Keratinocyte (primary cell): ENCODE data around the gene NOSIP. TPM values are rescaled to one million over a fixed set of nuclear protein-coding genes. Genes with fewer than 3 reads are reported as not detected.

Experiments used
- DNase-seq: peaks from one replicate; pipeline ENCODE4 v3.0.0-alpha.2; 2011; ENCODE audit warnings: low read depth, missing footprints, low spot score
- FAIRE-seq: peaks from 2 replicates; lab custom pipeline; 2011; peaks lifted over from hg19 to GRCh38; lab: Jason Lieb, UNC
- H2AFZ ChIP-seq: 2 replicates; pipeline ENCODE4 v1.6.0; 2012; ENCODE audit warnings: low read length, control low read depth, inconsistent platforms; ENCODE audit not compliant: control insufficient read depth
- H3K27ac ChIP-seq: 2 replicates; pipeline ENCODE4 v1.5.1; 2011; ENCODE audit warnings: low read length; ENCODE audit not compliant: control insufficient read depth, insufficient read depth
- H3K27me3 ChIP-seq: 3 replicates; pipeline ENCODE4 v1.6.0; 2011; ENCODE audit warnings: low read length; ENCODE audit not compliant: control insufficient read depth, insufficient read depth; ENCODE audit errors: extremely low read depth
- H3K36me3 ChIP-seq, 2 experiments: 2 replicates in 1 of 2; 3 replicates in 1 of 2; pipeline ENCODE4 v1.5.1; 2011; ENCODE audit warnings: low read length in 2 of 2, mild to moderate bottlenecking in 1 of 2; ENCODE audit not compliant: control insufficient read depth in 2 of 2, insufficient read depth in 2 of 2; ENCODE audit errors: extremely low read depth in 1 of 2
- H3K4me1 ChIP-seq: 3 replicates; pipeline ENCODE4 v1.5.1; 2011; ENCODE audit warnings: low read length; ENCODE audit not compliant: control insufficient read depth, insufficient read depth; ENCODE audit errors: extremely low read depth
- H3K4me2 ChIP-seq: 3 replicates; pipeline ENCODE4 v1.6.0; 2011; ENCODE audit warnings: low read depth, low read length; ENCODE audit not compliant: control insufficient read depth, insufficient read depth; ENCODE audit errors: extremely low read depth
- H3K4me3 ChIP-seq, 3 experiments: fragments of 200-600 bp in 1 of 3; sonication (generic) in 1 of 3; 2 replicates in 2 of 3; 3 replicates in 1 of 3; pipeline ENCODE4 v1.5.1; 2011 to 2016; ENCODE audit warnings: low read length in 3 of 3, mild to moderate bottlenecking in 3 of 3, control low read depth in 2 of 3, inconsistent platforms in 1 of 3, low read depth in 1 of 3, mixed read lengths in 1 of 3, mixed run types in 1 of 3, moderate library complexity in 1 of 3; ENCODE audit not compliant: control insufficient read depth in 2 of 3, insufficient read depth in 2 of 3; ENCODE audit errors: extremely low read depth in 1 of 3
- H3K79me2 ChIP-seq: 2 replicates; pipeline ENCODE4 v1.6.0; 2012; ENCODE audit warnings: low read length; ENCODE audit not compliant: control insufficient read depth, insufficient read depth
- H3K9ac ChIP-seq: 3 replicates; pipeline ENCODE4 v1.6.0; 2011; ENCODE audit warnings: low read length; ENCODE audit not compliant: control insufficient read depth, insufficient read depth; ENCODE audit errors: extremely low read depth
- H3K9me1 ChIP-seq: 3 replicates; pipeline ENCODE4 v1.6.0; 2011; ENCODE audit warnings: low read length; ENCODE audit not compliant: control insufficient read depth, insufficient read depth; ENCODE audit errors: extremely low read depth
- H3K9me3 ChIP-seq: 2 replicates; pipeline ENCODE4 v1.5.1; 2012; ENCODE audit warnings: low read depth, low read length; ENCODE audit not compliant: control insufficient read depth
- H4K20me1 ChIP-seq: 3 replicates; pipeline ENCODE4 v1.6.0; 2011; ENCODE audit warnings: low read length; ENCODE audit not compliant: control insufficient read depth, insufficient read depth; ENCODE audit errors: extremely low read depth
- CTCF ChIP-seq, 3 experiments: IDR thresholded peaks in 1 of 3; conservative IDR thresholded peaks in 1 of 3; optimal IDR thresholded peaks in 1 of 3; 2 replicates in 2 of 3; 3 replicates in 1 of 3; pipeline versions ENCODE3 to v1.5.1; 2011; ENCODE audit warnings: low read length in 3 of 3, mild to moderate bottlenecking in 3 of 3, moderate library complexity in 2 of 3, control low read depth in 1 of 3, inconsistent platforms in 1 of 3; ENCODE audit not compliant: insufficient read depth in 2 of 3; ENCODE audit errors: extremely low read depth in 1 of 3
- EZH2 ChIP-seq: IDR thresholded peaks from one replicate; pipeline ENCODE4 v1.6.1; 2012; ENCODE audit warnings: inconsistent platforms, mild to moderate bottlenecking, low read length, moderate library complexity
- dilution Hi-C: fragments of 300-500 bp; cut with MboI; formaldehyde crosslinking; loops from one replicate; pipeline ENCODE4 v1.7.0; 2020; ENCODE audit warnings: low sequenced_read_pairs; ENCODE audit not compliant: extremely low pct_ligation_motif_present
- polyA plus RNA-seq, 5 experiments: library from polyadenylated mRNA; depleted of rRNA in 3 of 5; stranded (reverse) in 3 of 5; stranded (forward) in 1 of 5; unstranded in 1 of 5; fragments of >200 nt; gene quantifications; 1 replicate in 1 of 5; 2 replicates in 3 of 5; 3 replicates in 1 of 5; pipeline versions ENCODE4 v1.2.1 to v1.2.3, GENCODE V29; 2011 to 2012; ENCODE audit warnings: missing spikeins in 2 of 5, low read depth in 1 of 5, low replicate concordance in 1 of 5

NOSIP gene
- polyA plus RNA-seq, 1 donor (not counting 4 experiments of a cell fraction or from before 2014, with no cell fraction given), result 36.6 TPM

- Histone ChIP-seq H3K9ac (no peak overlapping the region), H3K36me3 (peaks cover 6 to 7% of the 10 kb centered on the region in 2 experiments), H3K27ac (no peak overlapping the region), H3K4me1 (peaks cover 5% of the 10 kb centered on the region), H4K20me1 (no peaks in the 10 kb centered on the region), H3K27me3 (no peaks in the 10 kb centered on the region), H3K79me2 (peaks cover 34% of the 10 kb centered on the region), H3K4me2 (no peak overlapping the region), H3K9me3 (no peaks in the 10 kb centered on the region), H2AFZ (no peak overlapping the region), H3K4me3 (no peak overlapping the region), H3K9me1 (no peaks in the 10 kb centered on the region)
- no peak for TF ChIP-seq CTCF (optimal IDR thresholded peaks at IDR 0.05 in 1 of 3, IDR thresholded peaks at IDR 0.05 in 1 of 3, conservative IDR thresholded peaks at IDR 0.05 in 1 of 3; ENCODE audit: extremely low read depth in 1 of 3, insufficient read depth in 2 of 3, low read length in 3 of 3)
- no peak for TF ChIP-seq EZH2
- FAIRE-seq (no peak), DNase-seq (no peak)
- dilution Hi-C loops, result no loop called here
These were observed 6.9 kb downstream of the NOSIP start for GRCh38 chr19:49573425-49573824.

- no peak overlapping the region for H3K4me3 ChIP-seq
- dilution Hi-C loops, result no loop called here
- no peak overlapping the region for H3K9ac ChIP-seq
- H2AFZ ChIP-seq, result no peak overlapping the region
- no peaks in the 10 kb centered on the region for H3K9me1 ChIP-seq
- no peak overlapping the region for H3K4me2 ChIP-seq
- H3K27ac ChIP-seq, result no peak overlapping the region
- TF ChIP-seq CTCF (optimal IDR thresholded peaks at IDR 0.05 in 1 of 3, IDR thresholded peaks at IDR 0.05 in 1 of 3, conservative IDR thresholded peaks at IDR 0.05 in 1 of 3; ENCODE audit: extremely low read depth in 1 of 3, insufficient read depth in 2 of 3, low read length in 3 of 3), result no peak
- TF ChIP-seq EZH2, result no peak
- no peak for FAIRE-seq
- peaks cover 6 to 8% of the 10 kb centered on the region in 2 experiments for H3K36me3 ChIP-seq
- H3K9me3 ChIP-seq, result no peaks in the 10 kb centered on the region
- peaks cover 5% of the 10 kb centered on the region for H3K4me1 ChIP-seq
- H4K20me1 ChIP-seq, result no peaks in the 10 kb centered on the region
- H3K79me2 ChIP-seq, result peaks cover 33% of the 10 kb centered on the region
- H3K27me3 ChIP-seq, result no peaks in the 10 kb centered on the region
- DNase-seq, result no peak
These were observed 7.3 kb downstream of the NOSIP start for GRCh38 chr19:49573009-49573408.
